HL-60/S4 treated with retinoic acid at 250 ng/mL for 4 days and 3 days (cell line): ENCODE data around the gene CASQ2.

Experiments used
- in situ Hi-C: fragments of 300-500 bp; cut with MboI; formaldehyde crosslinking; loops from 2 replicates; pipeline ENCODE4 v1.7.0; 2022; ENCODE audit warnings: low sequenced_read_pairs

Gene CASQ2

GRCh38 chr1:115671176-115671934 is 97.2 kb downstream of the CASQ2 start:
- in situ Hi-C loops, result no loop called here

- in situ Hi-C loops, result no loop called here
Measured at GRCh38 chr1:115670476-115671175, 97.9 kb downstream of the CASQ2 start.

GRCh38 chr1:115669886-115670285 is 98.6 kb downstream of the CASQ2 start:
- in situ Hi-C loops, result no loop called here

- in situ Hi-C loops, result no loop called here
Measured at GRCh38 chr1:115669002-115669673, 99.4 kb downstream of the CASQ2 start.

- in situ Hi-C loops, result no loop called here
Measured at GRCh38 chr1:115668579-115668978, 99.9 kb downstream of the CASQ2 start.

- in situ Hi-C loops, result no loop called here
Measured at GRCh38 chr1:115666702-115667101, 101.8 kb downstream of the CASQ2 start.

GRCh38 chr1:115666206-115666605 is 102.3 kb downstream of the CASQ2 start:
- in situ Hi-C loops, result no loop called here

GRCh38 chr1:115665319-115666096 is 103.0 kb downstream of the CASQ2 start:
- in situ Hi-C loops, result no loop called here

GRCh38 chr1:115661157-115661556 is 107.4 kb downstream of the CASQ2 start:
- in situ Hi-C loops, result no loop called here

GRCh38 chr1:115660151-115660550 is 108.4 kb downstream of the CASQ2 start:
- in situ Hi-C loops, result no loop called here

- in situ Hi-C loops, result no loop called here
Measured at GRCh38 chr1:115658646-115659045, 109.9 kb downstream of the CASQ2 start.

GRCh38 chr1:115656461-115657077 is 111.9 kb downstream of the CASQ2 start:
- in situ Hi-C loops, result no loop called here

- in situ Hi-C loops, result no loop called here
Measured at GRCh38 chr1:115655916-115656315, 112.6 kb downstream of the CASQ2 start.

- in situ Hi-C loops, result no loop called here
Measured at GRCh38 chr1:115655306-115655663, 113.2 kb downstream of the CASQ2 start.

- in situ Hi-C loops, result no loop called here
Measured at GRCh38 chr1:115654663-115655305, 113.7 kb downstream of the CASQ2 start.

- in situ Hi-C loops, result no loop called here
Measured at GRCh38 chr1:115654125-115654524, 114.4 kb downstream of the CASQ2 start.

GRCh38 chr1:115652236-115652788 is 116.2 kb downstream of the CASQ2 start:
- in situ Hi-C loops, result no loop called here

- in situ Hi-C loops, result no loop called here
Measured at GRCh38 chr1:115651391-115651790, 117.1 kb downstream of the CASQ2 start.

GRCh38 chr1:115650961-115651360 is 117.6 kb downstream of the CASQ2 start:
- in situ Hi-C loops, result no loop called here
